ENCODE data around the gene ANKRD13B.

ANKRD13B gene

GRCh38 chr17:29627951-29628350 lies 35.0 kb downstream of the ANKRD13B start:
- no peak for FAIRE-seq
- no peak for TF ChIP-seq TAF1 (IDR thresholded peaks at IDR 0.05; ENCODE audit: borderline replicate concordance, low read depth, low read length)
- no peak for TF ChIP-seq POLR2A (IDR thresholded peaks at IDR 0.05; ENCODE audit: low read depth, low read length)
- no peak for TF ChIP-seq POLR2AphosphoS5 (IDR thresholded peaks at IDR 0.05; ENCODE audit: low read depth, low read length)
- no peak for DNase-seq (ENCODE audit: insufficient read length)

GRCh38 chr17:29628644-29629043 lies 35.7 kb downstream of the ANKRD13B start:
- TF ChIP-seq POLR2AphosphoS5 (IDR thresholded peaks at IDR 0.05; ENCODE audit: low read depth, low read length) (no peak), POLR2A (IDR thresholded peaks at IDR 0.05; ENCODE audit: low read depth, low read length) (no peak), TAF1 (IDR thresholded peaks at IDR 0.05; ENCODE audit: borderline replicate concordance, low read depth, low read length) (no peak)
- no peak for DNase-seq (ENCODE audit: insufficient read length)
- no peak for FAIRE-seq

- TF ChIP-seq POLR2AphosphoS5 (IDR thresholded peaks at IDR 0.05; ENCODE audit: low read depth, low read length) (no peak), TAF1 (IDR thresholded peaks at IDR 0.05; ENCODE audit: borderline replicate concordance, low read depth, low read length) (no peak), POLR2A (IDR thresholded peaks at IDR 0.05; ENCODE audit: low read depth, low read length) (no peak)
- FAIRE-seq (no peak), DNase-seq (ENCODE audit: insufficient read length) (no peak)
Measured at GRCh38 chr17:29629839-29630238, 36.9 kb downstream of the ANKRD13B start.

- TF ChIP-seq POLR2A (IDR thresholded peaks at IDR 0.05; ENCODE audit: low read depth, low read length) (no peak), POLR2AphosphoS5 (IDR thresholded peaks at IDR 0.05; ENCODE audit: low read depth, low read length) (no peak), TAF1 (IDR thresholded peaks at IDR 0.05; ENCODE audit: borderline replicate concordance, low read depth, low read length) (no peak)
- FAIRE-seq = no peak
- no peak for DNase-seq (ENCODE audit: insufficient read length)
Measured at GRCh38 chr17:29630630-29631193, 37.8 kb downstream of the ANKRD13B start.

GRCh38 chr17:29633886-29634285 lies 41.0 kb downstream of the ANKRD13B start:
- TF ChIP-seq POLR2A (IDR thresholded peaks at IDR 0.05; ENCODE audit: low read depth, low read length) = no peak
- no peak for FAIRE-seq
- no peak for DNase-seq (ENCODE audit: insufficient read length)

- FAIRE-seq (no peak), DNase-seq (ENCODE audit: insufficient read length) (no peak)
- TF ChIP-seq POLR2AphosphoS5 (IDR thresholded peaks at IDR 0.05; ENCODE audit: low read depth, low read length) = no peak
- no peak for TF ChIP-seq POLR2A (IDR thresholded peaks at IDR 0.05; ENCODE audit: low read depth, low read length)
- TF ChIP-seq TAF1 (IDR thresholded peaks at IDR 0.05; ENCODE audit: borderline replicate concordance, low read depth, low read length) = no peak
Measured at GRCh38 chr17:29640413-29640812, 47.5 kb downstream of the ANKRD13B start.

- FAIRE-seq = no peak
- no peak for DNase-seq (ENCODE audit: insufficient read length)
- no peak for TF ChIP-seq TAF1 (IDR thresholded peaks at IDR 0.05; ENCODE audit: borderline replicate concordance, low read depth, low read length)
- TF ChIP-seq POLR2A (IDR thresholded peaks at IDR 0.05; ENCODE audit: low read depth, low read length) = no peak
- TF ChIP-seq POLR2AphosphoS5 (IDR thresholded peaks at IDR 0.05; ENCODE audit: low read depth, low read length) = no peak
Measured at GRCh38 chr17:29640981-29641642, 48.2 kb downstream of the ANKRD13B start.

- TF ChIP-seq POLR2AphosphoS5 (IDR thresholded peaks at IDR 0.05; ENCODE audit: low read depth, low read length) = no peak
- no peak for TF ChIP-seq TAF1 (IDR thresholded peaks at IDR 0.05; ENCODE audit: borderline replicate concordance, low read depth, low read length)
- TF ChIP-seq POLR2A (IDR thresholded peaks at IDR 0.05; ENCODE audit: low read depth, low read length) = no peak
- FAIRE-seq (no peak), DNase-seq (ENCODE audit: insufficient read length) (no peak)
Measured at GRCh38 chr17:29642171-29642611, 49.3 kb downstream of the ANKRD13B start.

GRCh38 chr17:29643817-29644160 lies 50.9 kb downstream of the ANKRD13B start:
- no peak for FAIRE-seq
- no peak for TF ChIP-seq POLR2AphosphoS5 (IDR thresholded peaks at IDR 0.05; ENCODE audit: low read depth, low read length)
- no peak for TF ChIP-seq TAF1 (IDR thresholded peaks at IDR 0.05; ENCODE audit: borderline replicate concordance, low read depth, low read length)
- TF ChIP-seq POLR2A (IDR thresholded peaks at IDR 0.05; ENCODE audit: low read depth, low read length) = no peak

GRCh38 chr17:29645515-29646051 lies 52.7 kb downstream of the ANKRD13B start:
- no peak for TF ChIP-seq POLR2A (IDR thresholded peaks at IDR 0.05; ENCODE audit: low read depth, low read length)
- FAIRE-seq = no peak
- DNase-seq (ENCODE audit: insufficient read length) = no peak

More at GRCh38 chr17:29643817-29644160, 50.9 kb downstream of the ANKRD13B start:
- no peak for DNase-seq (ENCODE audit: insufficient read length)

- DNase-seq (ENCODE audit: insufficient read length) (no peak), FAIRE-seq (no peak)
- TF ChIP-seq POLR2A (IDR thresholded peaks at IDR 0.05; ENCODE audit: low read depth, low read length) (no peak), POLR2AphosphoS5 (IDR thresholded peaks at IDR 0.05; ENCODE audit: low read depth, low read length) (no peak), TAF1 (IDR thresholded peaks at IDR 0.05; ENCODE audit: borderline replicate concordance, low read depth, low read length) (no peak)
Measured at GRCh38 chr17:29648005-29648404, 55.1 kb downstream of the ANKRD13B start.

- FAIRE-seq = no peak
Measured at GRCh38 chr17:29649359-29649758, 56.4 kb downstream of the ANKRD13B start.

More at GRCh38 chr17:29649359-29649758, 56.4 kb downstream of the ANKRD13B start:
- DNase-seq (ENCODE audit: insufficient read length) = no peak
- TF ChIP-seq POLR2AphosphoS5 (IDR thresholded peaks at IDR 0.05; ENCODE audit: low read depth, low read length) (no peak), POLR2A (IDR thresholded peaks at IDR 0.05; ENCODE audit: low read depth, low read length) (no peak), TAF1 (IDR thresholded peaks at IDR 0.05; ENCODE audit: borderline replicate concordance, low read depth, low read length) (no peak)
